Urinary bladder (tissue), 4 donors: ENCODE data around the gene GRIN2A. TPM values are rescaled to one million over a fixed set of nuclear protein-coding genes. Genes with fewer than 3 reads are reported as not detected.

ENCODE experiments used
- DNase-seq: peaks from one replicate; pipeline ENCODE4 v3.0.0-alpha.2; 2015; ENCODE audit errors: extremely low spot score
- H3K27ac ChIP-seq: one replicate; pipeline ENCODE4 v1.5.1; 2013; ENCODE audit warnings: low read depth, mild to moderate bottlenecking, moderate library complexity
- H3K36me3 ChIP-seq: one replicate; pipeline ENCODE4 v1.6.1; 2013; ENCODE audit warnings: mild to moderate bottlenecking, moderate library complexity; ENCODE audit not compliant: insufficient read depth
- H3K4me1 ChIP-seq: one replicate; pipeline ENCODE4 v1.6.1; 2013; ENCODE audit warnings: mild to moderate bottlenecking, moderate library complexity; ENCODE audit not compliant: insufficient read depth
- H3K4me3 ChIP-seq: one replicate; pipeline ENCODE4 v1.5.1; 2013; ENCODE audit warnings: low read depth, low read length
- WGBS: extraction: QIAGEN DNeasy Blood & Tissue Kit; methylation state at CpG from one replicate; pipeline ENCODE4 v1.1.7; 2013; 5-methylcytosine and 5-hydroxymethylcytosine counted together
- polyA plus RNA-seq: library from polyadenylated mRNA; stranded (reverse); fragments of 200-250 nt; gene quantifications from one replicate; pipeline ENCODE4 v1.2.3, GENCODE V29; 2013
- small RNA-seq: library from RNA; depleted of rRNA; stranded (forward); fragments of <200 nt; gene quantifications from one replicate; pipeline ENCODE3, GENCODE V24; 2014
- total RNA-seq: library from RNA; depleted of rRNA; stranded (reverse); fragments of >200 nt; gene quantifications from one replicate; pipeline ENCODE4 v1.2.3, GENCODE V29; 2014
- donor health status: healthy with polysubstance abuse.
- donor health status: healthy.

The GRIN2A gene
- total and polyA plus RNA-seq, 2 donors: 0.06 to 0.21 TPM

DNA sequence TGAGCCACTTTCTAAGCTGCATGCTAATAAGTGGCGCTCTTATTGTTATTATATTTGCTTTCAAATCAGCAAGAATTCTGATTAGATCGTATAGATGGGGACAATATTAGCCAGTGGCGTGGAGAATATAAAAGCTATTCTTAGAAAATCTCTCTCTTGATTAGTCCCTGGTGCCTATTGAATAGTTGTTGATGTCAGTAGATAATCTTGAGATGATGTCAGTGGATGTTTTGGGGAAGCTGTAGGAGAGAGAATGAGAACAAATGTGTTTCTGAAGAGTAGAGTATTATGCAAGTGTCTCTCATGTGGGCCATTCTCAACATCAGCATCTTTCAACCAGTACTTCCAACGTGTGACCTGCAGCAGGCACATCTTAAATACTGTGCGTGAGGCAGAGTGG, 445.7 kb downstream of the GRIN2A start:
- Histone ChIP-seq H3K4me1 (no peaks in the 10 kb centered on the region), H3K4me3 (no peak overlapping the region), H3K27ac (no peak overlapping the region), H3K36me3 (no peaks in the 10 kb centered on the region)
- WGBS: 69% methylated on average over 5 of the region's 5 CpGs
- no peak for DNase-seq

DNA sequence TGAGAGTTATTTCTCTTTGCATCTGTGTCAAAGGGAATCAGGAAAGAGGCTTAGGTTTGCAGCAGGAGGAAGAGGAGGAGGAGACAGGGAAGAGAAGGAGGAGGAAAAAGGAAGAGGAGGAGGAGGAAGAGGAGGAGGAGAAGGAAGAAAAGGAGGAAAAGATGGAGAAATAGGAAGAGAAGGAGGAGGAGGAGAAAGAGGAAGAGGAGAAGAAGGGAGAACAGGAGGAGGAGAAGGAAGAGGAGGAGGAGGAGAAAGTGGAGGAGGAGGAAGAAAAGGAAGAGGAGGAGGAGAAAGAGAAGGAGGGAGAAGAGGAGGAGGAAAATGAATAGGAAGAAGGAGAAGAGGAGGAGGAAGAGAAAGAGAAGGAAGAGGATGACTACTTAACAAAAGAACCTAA, 459.1 kb downstream of the GRIN2A start:
- Histone ChIP-seq H3K36me3 (no peaks in the 10 kb centered on the region), H3K4me1 (no peaks in the 10 kb centered on the region), H3K27ac (no peak overlapping the region), H3K4me3 (no peak overlapping the region)
- DNase-seq: no peak

DNA sequence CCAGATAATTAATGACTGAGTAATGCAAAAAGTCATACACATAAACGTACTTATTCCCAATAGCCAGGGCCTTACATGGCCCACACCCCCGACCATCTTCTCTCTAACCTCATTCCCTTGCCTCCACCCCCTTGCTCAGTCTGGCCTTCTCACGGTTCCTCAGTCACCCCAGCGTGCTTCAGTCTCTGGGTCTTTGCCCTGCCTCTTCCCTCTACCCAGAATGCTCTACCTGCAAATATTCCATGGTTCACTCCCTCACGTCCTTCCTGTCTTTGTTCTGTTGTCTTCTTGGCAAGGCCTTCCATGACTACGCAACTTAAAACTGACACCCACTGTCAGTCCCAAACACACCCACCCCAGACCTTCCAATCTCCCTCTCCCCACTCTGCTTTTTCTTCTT, 468.3 kb downstream of the GRIN2A start:
- H3K36me3 ChIP-seq: no peaks in the 10 kb centered on the region
- no peak overlapping the region for H3K4me3 ChIP-seq
- H3K27ac ChIP-seq: no peak overlapping the region
- H3K4me1 ChIP-seq: no peaks in the 10 kb centered on the region
- WGBS: 76% methylated on average over 6 of the region's 6 CpGs
- DNase-seq: no peak

DNA sequence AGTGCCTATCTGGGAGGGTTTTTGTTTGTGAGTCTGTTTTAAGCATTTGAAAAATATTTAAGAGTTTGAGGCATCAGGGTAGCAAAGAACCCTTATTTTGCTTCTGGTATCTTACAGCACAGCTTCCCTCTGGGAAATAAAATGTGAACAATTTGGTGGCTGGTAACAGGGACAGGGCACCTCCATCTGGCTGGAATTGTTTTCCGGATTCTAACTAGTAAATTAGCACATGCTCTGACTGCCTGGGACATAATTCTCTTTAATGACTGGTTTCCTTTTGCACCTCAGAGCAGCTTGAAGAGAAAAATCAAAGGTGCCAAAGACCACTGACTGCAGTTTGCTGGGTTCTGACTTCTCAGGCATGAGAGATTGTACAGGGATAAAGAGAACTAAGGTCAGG, 469.1 kb downstream of the GRIN2A start:
- 32% methylated on average over 1 of the region's 1 CpG for WGBS

DNA sequence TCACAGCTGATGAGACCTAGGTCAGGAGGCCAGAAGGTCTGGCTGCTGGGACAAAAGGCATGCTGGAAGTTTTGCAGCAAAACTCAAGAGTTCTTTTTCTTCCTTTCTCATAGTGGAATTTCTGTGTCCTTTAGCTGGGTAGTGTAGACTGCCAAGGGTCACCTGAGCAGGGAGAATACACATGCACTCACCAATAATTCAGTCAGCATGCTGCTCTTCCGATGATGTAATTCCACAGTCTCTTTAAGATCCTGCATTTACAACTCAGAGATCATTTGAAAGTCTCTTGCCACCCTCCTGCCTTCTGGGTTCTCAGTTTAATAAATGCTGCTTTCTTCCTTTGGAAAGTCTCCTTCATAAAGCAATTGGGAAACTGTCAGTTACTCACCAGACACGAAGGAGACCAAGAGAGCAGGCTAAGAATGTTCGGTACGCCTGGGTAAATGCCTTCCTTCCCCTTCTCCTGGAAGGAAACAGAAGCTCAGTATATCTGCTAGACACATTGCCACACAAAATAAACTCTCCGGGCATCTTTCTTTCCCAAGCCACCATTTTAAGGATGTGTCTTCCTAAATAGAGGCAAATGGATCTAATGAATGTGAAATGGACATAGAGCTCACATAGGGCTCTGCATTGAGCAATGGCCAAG, 473.1 kb downstream of the GRIN2A start:
- DNase-seq: no peak
- Histone ChIP-seq H3K27ac (no peak overlapping the region), H3K36me3 (no peaks in the 10 kb centered on the region), H3K4me1 (no peaks in the 10 kb centered on the region), H3K4me3 (no peak overlapping the region)
- WGBS: 60% methylated on average over 5 of the region's 5 CpGs

More for the DNA sequence above, 469.1 kb downstream of the GRIN2A start:
- Histone ChIP-seq H3K4me1 (no peaks in the 10 kb centered on the region), H3K4me3 (no peak overlapping the region), H3K27ac (no peak overlapping the region), H3K36me3 (no peaks in the 10 kb centered on the region)
- no peak for DNase-seq

DNA sequence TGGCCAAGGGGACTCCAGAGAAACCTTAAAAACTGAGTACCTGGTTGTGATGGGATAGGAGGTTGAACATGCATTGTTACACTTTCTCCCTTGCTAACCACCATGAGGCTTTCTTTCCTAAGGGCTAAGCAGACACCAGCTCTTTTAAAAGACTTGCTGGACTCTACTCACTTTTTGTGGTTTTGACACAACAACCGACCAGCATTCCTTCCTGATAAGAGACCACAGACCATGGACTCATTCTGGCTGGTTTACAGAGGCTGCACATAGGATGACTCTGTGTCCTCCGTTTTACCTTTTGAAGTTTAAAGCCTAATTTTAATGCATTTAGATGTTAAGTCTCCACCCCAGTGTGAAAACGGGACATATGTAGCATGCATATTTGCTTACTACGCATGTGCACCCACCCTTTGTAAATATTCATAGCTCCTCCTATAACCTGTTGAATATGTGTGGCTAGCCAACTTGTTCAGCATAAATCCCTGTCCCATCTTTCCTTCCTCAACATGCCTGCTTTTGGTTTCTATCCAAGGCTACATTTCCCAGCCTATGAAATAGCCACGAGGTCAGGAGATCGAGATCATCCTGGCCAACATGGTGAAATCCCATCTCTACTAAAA, 475.9 kb downstream of the GRIN2A start:
- H3K27ac ChIP-seq: no peak overlapping the region
- H3K4me3 ChIP-seq: no peak overlapping the region
- H3K36me3 ChIP-seq: no peaks in the 10 kb centered on the region
- no peak for DNase-seq
- no peaks in the 10 kb centered on the region for H3K4me1 ChIP-seq
- WGBS: 75% methylated on average over 6 of the region's 6 CpGs

DNA sequence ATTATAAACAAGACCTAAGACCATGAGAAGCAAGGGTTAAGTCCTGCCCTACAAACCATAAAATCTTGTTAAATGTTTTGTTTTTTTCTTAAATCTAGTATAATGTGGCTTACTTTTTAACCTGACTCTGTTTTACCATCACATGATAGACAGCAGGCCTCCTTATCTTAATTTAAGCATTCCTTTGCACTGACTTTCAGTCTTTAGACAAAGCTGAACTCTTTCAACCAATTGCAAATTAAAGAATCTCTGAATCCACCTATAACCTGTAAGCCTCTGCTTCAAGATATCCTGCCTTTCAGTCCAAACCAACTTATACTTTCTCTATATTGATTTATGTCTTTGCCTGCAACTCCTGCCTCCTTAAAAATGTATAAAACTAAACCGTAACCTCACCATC, 478.5 kb downstream of the GRIN2A start:
- no peaks in the 10 kb centered on the region for H3K36me3 ChIP-seq
- no peak overlapping the region for H3K4me3 ChIP-seq
- 39% methylated on average over 1 of the region's 1 CpG for WGBS
- DNase-seq: no peak
- H3K4me1 ChIP-seq: no peaks in the 10 kb centered on the region
- no peak overlapping the region for H3K27ac ChIP-seq

Small RNAs within 50 kb of the gene (small RNA-seq; reads per million reads assigned to genes)
- not detected for gene RN7SL493P

Other genes starting within 250 kb of the GRIN2A start
- gene ATF7IP2, start 203.6 kb upstream of the GRIN2A start, total RNA-seq: 24.5 TPM
- 21.6 TPM for gene ATF7IP2, start 203.6 kb upstream of the GRIN2A start, polyA plus RNA-seq